GM18508 (cell line): Measurements from ENCODE around the gene KIF3A.

Source experiments
- ATAC-seq: cut with Tn5 transposase; IDR thresholded peaks from one replicate; pipeline ENCODE4 v1.9.1; 2021; ENCODE audit warnings: moderate number of reproducible peaks; ENCODE audit not compliant: insufficient read depth, unreplicated experiment

The KIF3A gene

DNA sequence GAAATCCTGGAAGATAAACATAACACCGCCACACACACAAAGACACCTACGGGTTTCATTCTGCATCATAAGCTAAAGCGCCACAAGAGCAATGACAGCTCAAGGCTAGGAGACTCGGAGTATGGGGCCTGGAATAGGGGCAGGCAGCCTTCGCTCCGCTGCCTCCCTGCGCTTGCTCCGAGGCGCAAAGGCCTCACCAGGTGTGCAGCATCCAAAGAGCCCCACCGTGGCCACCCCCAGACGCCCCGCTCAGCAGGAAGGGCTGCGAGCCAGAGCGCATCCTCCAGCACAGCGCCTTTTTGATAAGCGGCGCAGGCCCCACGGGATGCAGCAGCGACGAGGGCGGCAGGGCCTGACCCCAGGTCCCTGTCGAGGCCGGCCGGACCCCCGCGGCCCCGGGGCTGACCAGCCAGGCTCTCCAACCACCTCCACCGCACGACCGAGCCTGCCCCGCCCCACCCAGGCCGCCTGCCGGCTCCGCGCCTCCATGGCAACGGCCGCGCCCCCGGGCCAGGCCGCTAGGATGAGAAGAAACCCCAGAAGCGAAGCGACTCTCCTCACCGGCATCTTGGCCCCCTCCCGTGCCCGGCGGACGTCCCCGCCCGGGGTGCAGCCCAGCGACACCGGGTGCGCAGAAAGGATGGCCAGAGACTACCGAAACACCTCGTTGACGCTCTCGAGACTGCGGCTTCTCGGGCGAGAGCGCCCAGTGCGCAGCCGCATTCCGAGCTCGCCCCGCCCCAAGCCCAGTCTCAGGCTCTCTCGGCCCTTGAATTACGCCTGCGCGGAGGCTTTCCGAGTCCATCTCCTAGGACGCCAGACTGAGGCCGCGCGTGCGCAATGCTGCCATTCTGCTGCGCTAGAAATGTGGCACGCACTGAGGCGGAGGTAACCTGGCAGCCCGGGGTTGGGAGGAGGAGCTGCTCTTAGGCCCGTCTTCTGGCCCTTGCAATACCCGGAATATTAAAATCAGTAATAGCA, at the start of gene KIF3A:
TSS of gene KIF3A (minus strand) at position 694 of the 981 bp plus-strand sequence. CDS start at position 567, 127 bp downstream.
- ATAC-seq = peak; percentile 70

DNA sequence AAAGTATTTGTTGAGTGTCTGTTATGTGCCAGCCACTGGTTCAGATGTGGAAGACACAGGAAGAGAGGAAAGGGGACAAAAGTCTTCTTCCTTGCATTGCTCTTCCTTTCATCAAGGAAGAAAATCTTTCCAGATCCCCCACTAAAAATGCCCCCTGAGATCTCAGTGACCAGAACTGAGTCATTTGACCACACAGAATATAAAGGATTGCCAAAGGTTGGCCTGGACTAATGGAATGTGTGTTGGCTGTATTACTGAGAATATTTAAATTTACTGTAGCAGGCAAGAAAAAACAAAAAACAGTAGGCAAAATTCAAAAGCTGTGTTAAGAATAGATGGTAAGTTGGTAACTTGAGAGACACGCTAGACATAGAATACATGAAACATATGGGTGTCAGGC, 49.7 kb upstream of the KIF3A start:
- ATAC-seq = no peak

DNA sequence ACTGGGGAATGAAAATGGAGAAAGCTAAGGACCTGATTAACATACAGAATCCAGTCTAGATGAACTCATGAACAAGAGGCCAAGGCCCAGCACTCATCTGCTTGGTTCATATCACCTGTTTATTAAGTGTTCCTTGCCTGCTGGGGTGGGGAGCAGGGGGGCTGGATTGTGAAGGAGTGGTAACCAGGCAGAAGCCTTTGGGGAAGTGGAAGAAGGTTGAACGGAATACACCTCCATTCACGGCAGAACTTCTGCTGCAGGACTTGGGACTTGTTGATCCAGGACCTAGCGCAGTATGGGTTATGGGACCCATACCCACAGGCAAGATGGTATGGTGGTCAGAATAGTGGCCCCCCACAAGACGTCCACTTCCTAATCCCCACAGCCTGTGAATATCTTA, 48.5 kb upstream of the KIF3A start:
- ATAC-seq = no peak

DNA sequence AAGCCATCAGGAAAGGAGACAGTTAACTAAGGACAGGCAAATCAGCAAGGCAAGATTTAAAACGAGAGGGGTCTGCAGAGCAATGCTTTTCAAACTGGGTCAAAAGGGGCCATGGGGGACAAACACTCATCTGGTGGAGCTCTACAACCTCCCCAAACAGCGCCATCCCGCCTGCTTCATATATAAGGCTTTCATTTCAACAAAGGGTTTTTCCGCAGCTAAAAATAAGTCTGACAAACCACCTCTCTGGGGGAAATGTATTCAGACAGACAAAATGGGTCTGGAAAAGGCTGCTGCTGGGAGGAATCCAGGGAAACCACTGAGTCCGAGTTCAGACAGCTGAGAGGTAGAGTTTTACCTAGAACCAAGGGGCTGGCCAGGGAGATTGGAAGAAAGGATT, 48.0 kb upstream of the KIF3A start:
- ATAC-seq = no peak

DNA sequence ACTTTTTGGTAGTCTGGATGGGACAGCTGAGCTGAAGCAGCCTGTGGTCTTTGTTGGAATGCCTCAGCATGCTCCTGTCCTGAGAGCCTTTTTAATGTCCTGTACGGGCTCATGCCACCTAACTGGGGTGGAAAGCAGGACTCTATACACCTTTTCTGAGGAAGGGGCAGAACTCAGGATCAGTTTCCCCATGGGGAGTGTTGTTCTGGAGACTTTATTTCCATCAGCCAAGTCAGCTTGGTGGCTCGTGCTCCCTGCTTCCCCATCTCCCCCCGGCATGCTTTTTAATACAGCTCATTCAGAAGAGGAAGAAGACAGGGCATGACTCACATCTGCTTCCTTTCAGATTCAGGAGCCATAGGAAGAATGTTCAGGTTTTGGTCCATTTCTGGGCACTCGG, 44.8 kb upstream of the KIF3A start:
- no peak for ATAC-seq

DNA sequence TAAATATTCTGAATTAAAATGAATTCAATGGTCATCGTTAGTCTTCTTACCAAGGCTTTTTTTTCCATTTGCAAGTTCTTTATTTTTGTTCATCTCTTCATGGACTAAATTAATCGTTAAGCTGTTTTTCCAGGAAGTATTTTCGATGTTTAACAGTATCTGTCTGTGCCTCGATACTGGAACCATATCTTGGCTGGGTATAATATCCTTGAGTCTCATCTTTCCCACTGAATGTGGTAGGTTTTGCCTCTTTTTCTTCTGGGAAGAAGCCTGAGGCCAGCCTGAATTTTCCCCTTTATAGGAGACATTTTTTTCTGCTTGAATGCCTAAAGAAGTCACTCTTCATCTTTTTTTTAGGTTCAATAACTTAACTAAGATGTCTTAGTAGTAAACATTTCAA, 43.7 kb upstream of the KIF3A start:
- no peak for ATAC-seq

DNA sequence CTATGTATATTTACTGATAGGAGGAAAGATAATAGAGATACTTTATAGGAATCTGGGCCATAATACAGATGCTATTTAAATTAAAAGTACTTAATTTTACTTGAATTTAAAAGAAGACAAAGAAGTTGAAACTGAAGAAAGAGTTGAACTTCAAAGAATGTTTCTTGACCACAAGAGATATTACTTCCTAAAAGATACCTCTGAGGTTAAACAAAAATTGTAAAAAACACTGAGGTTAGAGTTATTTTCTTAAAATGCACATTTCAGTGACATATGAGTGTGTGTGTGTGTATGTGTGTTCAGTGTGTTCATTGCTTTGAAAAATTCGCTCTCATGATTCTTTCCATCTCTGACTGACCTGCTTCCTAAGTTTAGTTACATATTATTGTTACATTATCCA, 43.2 kb upstream of the KIF3A start:
- no peak for ATAC-seq

DNA sequence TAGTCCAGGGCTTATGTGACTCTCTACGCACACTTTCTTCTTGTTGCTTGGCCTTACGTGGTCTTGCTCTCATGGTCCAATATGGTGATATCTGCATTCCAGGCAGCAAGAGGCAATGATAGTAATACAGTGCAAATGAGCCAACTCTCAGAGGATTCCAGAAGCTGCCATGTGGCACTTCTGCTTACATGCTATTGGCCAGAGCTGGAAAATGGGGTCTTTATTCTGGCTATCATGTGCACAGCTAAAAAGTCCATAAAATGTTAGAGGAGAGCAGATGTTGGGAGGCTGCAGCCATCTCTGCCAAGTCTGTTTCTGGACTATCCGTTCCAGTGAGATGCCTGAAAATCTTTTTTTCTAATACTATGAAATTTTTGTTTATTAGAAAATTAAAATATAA, 42.6 kb upstream of the KIF3A start:
- ATAC-seq = no peak

DNA sequence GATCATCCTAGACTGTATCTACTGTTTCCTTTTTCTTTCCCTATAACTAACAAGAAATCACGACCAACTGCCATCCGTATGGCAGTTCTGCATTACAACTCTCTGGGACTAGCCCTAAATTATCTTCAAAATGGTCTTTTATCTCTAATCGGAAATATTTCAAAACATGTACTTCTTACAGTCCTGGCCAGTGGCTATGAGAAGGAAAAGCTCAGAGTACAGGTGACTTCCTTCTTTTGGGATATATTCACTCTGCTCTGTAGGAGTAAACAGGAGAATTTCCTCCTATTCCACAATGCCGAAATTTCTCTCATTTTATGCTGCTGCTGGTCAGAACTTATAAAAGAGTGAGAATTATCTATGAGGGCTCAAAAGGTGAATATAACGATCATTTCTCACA, 41.5 kb upstream of the KIF3A start:
- no peak for ATAC-seq

DNA sequence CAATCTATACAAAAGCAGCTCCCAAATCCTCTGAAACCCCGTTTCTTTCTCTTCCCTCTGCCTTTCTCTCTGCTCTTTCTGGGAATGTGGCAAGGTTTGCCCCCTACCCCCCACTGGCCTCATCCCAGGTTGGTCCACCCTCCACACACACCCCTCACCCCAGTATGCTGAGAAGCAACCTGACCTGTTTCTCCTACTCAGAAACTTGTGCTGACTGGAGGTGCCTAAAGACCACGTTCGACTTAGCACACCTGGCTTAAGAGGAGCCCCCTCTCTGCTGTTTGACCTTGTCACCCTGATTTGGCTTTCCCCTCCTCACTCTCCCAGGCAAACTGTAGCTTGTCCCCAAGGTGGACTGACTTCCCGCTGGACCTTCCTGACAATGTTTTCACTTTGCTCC, 40.8 kb upstream of the KIF3A start:
- no peak for ATAC-seq

DNA sequence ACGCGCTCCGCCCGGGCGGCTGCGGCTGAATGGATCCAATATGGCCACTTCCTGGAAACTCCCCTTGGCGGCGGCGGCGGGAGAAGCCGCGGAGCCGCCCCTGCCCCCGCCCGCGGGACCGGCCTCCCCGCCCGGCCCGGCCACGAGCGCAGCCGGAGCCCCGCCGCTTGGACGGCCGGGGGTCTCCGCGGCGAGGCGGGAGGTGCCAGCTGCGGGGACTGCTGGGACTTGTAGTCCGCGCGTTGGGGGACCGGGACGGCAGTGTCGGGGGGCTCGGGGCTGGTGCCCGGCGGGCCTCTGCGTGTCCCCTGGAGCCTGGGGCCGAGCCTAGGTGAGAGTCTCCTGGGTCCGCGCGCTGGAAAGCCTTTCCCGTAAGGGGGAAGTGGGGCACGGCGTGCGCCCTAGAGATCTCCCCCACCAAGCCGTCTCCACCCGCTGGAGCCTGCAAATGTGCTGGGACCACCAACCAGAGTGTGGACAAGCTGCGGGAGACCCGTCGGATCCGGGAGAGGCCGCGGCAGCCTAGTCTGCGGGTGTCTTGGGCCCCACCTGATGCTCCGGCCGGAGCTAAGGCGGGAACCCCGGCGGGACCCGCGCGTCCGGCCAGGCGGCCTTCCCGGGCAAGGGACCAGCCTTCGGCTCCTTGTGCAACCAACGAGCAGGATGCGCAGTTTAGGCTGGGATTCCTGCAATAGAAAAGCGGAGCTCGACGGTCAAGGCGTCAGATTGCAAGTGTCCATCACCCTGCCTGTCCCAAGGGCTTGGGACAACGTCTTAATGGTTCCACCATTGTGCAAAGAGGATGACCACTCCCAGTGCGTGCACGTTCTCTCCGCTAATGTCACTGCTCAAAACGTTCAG, 40.1 kb upstream of the KIF3A start, which contains the start of gene SEPTIN8:
TSS of gene SEPTIN8 (minus strand) at position 31 of the 861 bp plus-strand sequence. CDS start 102 bp downstream, outside the sequence.
- ATAC-seq = no peak

DNA sequence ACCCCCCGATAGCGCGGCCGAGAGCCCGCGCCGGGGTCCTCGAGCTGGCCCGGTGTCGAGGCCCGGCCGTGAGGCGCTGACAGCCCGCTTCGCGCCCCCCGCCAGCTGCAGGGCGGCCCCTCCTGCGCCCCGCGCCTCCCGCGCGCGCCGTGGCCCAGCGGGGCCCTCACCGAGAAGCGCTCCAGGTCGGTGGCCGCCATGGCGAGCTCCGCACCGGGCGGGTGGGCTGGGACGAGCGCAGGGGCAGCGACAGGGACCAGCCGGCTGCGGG, 39.5 kb upstream of the KIF3A start:
- no peak for ATAC-seq

DNA sequence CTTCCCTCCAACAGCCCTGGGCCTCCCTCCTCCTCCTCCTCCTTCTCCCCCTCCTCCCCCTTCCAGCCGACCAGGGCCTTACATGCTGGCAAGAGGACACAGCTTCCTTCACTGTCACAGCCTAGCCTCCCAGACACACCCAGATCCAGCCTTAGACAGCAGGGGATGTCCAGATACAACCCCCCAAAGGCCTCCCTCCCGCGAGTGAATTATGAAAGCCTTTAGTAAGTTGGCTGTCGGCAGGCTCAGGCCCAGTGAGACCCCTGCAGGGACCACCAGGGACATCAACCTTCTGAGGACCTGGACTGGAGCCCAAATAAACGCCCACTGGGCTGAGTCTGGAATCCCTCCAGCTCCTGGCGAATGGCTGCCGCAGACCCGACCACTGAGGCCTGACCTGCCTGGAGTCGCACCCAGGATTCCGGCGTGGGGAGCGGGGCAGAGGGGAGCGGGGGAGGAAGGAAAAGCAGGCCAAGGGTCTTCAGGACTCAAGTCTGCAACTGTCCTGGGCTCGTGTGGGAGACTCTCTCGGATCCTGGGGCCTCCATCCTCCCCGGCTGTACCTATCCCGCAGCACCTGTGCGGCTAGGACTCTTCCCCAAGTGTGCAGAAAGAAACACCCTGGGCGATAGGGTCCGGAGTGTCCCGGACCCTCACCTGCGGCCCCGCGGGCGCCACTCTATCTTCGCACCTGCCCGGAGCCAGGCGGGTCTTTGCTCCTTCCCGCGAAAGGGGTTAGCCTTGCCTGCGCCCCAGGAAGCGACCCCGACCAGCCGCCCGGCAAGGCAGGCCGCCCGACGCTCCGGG, 39.0 kb upstream of the KIF3A start:
- no peak for ATAC-seq

DNA sequence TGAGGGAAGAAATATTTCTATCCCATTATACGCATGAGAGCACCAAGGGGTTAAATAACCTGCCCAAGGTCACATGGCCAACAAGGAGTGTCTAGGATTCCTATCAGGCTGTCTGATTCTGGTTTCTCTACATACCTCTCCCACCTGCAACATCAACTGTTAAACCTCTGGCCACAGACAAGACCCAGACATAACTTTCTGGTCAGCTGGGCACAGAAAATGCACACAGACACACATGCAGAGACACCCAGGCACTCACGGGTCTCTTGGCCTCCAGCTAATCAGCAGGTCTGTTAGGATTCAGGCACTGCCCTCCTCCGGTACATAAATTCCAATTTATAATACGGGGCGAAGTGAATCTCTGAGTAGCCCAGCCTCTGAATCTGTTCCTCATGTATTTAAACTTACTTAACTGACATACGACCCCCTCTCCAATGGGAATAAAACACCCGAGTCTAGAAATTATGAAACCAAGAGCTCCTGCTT, 38.2 kb upstream of the KIF3A start:
- ATAC-seq = no peak

DNA sequence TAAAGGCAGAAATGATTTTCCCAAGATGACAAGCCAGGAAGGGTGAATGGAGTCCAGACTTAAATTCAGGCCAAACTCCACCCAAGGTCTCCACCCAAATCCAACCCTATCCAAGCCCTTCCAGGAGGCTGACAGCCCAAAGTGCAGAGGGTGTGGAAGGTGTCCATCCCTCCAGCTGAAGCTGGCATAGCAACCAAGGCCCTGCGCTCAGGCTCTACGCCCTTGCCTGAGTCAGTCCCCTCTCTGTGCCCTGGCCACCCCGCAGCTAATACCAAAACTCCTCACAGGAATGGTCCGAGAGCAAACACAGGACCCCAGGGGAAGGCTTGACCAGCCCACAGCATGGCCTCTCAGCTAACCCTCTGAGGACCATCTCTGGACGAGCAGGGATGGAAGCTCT, 37.5 kb upstream of the KIF3A start:
- no peak for ATAC-seq

DNA sequence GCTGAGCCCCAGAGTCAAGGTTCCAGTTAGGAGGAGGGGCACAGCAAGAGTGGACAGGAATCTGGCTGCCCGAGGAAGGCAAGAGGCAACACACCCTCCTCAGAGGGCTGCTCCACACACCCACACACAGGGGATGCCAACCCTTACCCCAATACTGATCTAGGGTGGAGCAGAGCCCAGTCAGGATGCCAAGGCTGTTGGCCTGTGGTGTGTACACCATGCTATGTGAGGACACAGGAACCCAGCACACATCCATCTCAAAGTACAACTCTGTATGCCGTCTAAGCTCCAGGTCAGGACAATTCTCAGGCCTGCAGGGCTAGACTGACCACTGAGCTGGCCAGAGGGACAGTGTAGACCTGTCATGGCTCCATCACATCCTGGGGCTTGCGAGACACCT, 37.1 kb upstream of the KIF3A start:
- no peak for ATAC-seq

DNA sequence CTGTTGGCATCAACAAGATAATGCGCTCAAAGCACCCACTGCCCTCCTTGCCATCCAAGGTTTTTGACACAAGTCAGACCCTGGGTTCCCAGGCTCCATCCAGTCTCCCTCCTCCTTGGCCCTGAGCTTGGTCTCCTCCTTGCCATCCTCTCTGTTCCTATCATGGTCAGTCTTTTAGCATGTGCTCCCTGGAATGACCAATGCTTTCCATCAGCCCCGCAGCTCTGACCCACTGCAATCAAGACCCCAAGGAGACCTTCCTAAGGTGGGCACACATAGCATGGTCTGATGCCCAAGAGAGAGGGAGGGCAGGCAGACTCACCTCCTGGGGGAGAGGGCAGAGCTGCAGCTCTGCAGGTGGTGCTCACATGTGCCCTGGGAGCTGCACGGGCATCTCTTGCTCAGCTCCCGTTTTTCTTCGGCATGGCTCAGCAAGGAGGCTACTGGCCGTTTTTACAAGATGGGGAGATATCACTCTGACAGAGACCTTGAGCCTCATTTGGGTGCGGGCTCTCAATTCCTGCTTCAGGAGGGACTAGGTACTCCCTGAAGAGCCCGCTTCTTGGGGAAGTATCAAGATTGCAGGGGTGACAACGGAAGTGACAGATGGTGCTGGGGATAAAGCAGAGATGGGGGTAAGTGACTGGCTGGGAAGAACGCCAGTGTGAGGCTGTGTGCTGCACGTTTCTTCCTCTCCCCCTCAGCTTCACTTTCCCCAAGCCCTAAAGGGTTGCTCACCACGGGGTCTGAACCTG, 36.4 kb upstream of the KIF3A start:
- ATAC-seq = no peak

DNA sequence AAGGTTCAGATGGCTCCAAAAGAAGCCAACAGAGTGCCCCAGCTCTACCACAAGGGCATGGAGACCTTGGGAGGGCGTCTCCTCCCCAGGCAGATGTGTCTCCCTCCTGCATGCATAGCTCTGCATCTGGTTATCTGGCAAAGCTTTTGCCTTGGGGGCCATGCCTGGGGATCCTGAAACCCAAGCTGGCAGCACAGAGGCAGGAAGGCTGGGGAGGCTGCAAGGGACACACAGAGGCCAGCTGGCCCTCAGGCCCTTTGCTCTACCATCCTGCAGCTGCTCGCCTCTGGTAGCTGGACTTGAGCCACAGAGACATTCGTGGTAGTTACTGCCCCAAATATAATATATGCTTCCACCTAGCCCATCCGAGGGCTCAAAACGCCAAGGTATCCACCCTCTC, 35.8 kb upstream of the KIF3A start:
- ATAC-seq = no peak

DNA sequence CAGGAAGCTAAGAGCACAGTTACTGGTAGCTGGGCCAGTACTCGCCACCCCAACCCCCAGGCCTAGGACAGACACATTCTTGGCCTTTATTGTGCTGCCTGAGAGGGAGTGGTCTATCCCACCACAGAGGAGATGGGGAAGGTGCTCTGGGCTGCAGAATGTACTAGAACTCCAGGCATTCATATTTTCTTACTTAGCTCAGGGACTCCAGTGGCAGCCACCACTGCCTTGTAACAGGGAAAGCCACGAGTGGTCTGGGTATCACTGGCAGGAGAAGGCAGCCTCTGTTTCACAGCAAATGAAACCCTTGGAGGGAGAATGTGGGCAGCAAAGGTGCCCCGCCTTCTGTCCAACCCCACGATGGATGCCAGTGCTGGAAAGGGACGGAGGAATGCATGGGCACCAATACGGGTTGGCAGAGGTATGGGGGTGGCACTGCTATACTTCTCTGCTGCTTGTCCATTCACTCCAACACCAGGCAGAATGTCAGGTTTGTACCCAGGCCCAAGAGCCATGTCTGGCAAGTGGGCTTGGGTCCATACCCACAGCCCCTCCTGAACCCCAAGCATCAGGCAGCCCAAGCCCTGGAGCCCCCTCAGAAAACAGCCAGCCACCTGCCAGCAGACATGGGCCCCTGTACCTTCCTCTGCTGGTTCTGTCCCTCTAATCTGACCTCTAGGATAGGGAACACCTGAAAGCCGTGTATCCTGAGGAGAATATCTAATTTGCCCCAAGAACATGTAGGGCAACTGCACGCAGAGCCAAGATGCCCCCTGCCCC, 35.1 kb upstream of the KIF3A start:
- ATAC-seq = no peak
